ENCODE measurements around the gene SRGAP3.

SRGAP3 gene

GRCh38 chr3:9253327-9253726, 3.9 kb upstream of the SRGAP3 start:
- DNase-seq (ENCODE audit: low spot score): no peak

- DNase-seq (ENCODE audit: low spot score): no peak
Observed at GRCh38 chr3:9251055-9251786, 1.8 kb upstream of the SRGAP3 start.

DNA sequence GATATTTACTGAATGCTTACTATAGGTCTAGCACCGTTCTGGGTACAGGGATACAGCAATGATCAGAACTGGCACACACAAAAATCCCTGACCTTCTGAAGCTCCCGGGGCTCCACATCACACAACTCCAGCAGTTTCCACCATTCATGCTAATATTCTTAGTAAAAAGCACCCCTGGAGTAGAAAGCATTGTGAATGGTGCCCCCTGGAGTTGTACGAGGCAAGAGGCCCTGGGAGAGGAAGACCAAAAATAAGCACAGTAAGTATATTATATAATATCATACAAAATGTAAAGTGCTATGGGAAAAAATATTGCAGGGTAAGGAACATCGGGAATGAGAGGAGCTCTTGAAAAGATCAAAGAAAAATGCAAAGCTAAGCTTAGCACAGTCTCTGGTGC, 790 bp upstream of the SRGAP3 start:
- DNase-seq (ENCODE audit: low spot score): no peak

DNA sequence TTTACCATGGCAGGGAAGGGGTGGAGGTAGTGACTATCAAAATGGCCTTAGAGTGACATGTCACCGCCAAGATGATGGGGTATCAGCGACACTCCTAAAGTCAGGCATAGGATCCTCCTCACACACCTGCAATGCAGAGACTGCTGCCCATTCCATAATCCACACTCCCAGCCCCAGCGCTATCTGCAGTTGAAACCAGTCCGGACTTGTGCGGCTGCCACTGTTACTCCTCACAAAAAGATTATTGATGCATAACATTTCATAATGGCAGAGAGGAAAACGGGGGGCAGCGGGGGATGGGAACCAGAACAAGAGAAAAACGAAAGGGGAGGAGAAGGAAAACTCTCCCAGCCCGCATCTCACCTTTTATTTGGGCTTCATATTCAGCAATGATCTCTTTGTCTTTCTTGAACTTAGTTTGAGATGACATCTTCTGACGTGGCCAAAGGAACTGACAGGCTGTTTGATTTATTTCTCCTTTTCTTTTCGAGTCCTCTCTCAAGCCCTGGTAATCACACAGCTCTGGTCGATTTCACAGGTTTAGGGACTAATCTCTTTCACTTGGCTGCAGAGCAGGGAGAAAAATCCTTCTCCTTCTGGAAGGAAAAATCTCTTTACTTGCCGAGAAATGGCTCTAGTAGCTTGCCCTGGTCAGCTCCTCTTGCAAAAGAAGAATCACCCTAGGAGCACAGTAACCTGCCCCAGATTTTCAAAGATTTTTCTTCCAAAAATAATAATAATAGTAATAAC, 749 bp downstream of the SRGAP3 start:
- DNase-seq (ENCODE audit: low spot score): no peak

DNA sequence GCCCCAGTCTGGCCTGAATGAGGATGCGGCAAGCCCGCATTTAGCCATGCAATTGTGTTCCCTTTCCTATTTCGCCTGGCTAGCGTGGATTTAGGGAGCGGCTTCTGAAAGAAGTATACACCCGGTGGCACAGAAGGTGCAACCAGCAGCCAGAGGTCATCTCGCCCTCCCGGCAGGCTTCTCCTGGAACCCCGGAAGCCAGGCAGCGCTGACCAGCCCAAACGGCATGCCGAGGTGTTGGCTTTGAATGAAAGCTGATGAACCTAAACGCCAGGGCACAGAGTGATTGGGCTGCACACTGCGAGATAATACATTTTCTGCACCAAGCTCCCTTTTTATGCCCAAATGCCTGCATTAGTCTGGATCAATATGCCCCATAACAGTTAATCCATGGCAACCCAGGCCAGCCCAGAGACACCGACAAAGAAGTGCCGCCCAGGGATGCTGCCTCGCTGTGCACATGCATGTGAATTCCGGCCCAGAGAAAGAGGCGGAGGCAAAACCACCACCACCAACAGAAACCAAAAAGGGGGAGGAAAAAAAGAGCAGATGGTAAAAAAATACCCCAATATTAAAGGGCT, 1.4 kb downstream of the SRGAP3 start:
- DNase-seq (ENCODE audit: low spot score): peak; percentile 15

DNA sequence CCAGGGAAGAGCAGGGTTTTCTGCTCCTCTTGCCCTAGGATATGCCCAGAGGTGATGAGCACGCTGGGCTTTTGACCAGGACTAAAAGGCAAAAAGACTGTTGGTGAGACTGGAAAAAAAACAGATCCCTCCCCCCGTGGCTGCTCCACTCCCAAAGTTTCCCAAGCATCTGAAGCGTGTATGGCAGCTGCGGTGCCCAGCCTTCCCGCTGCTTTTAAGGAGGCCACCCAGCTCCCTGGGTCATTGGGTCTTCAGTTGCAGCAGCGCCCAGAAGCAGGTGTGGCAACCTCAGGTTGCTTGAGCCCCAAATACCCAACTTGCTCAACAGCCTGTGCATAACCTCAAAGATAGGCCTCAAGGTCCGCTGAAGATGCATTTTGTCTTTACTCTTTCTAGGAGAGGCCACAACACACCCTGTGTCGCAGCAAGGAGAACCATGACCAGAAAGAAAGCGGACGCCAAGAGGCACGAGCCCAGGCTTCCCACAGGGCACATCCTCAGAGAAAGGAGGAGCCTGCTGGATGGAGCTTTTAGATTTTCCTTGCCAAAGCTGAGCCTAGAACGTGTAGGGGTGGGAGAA, 2.0 kb downstream of the SRGAP3 start:
- DNase-seq (ENCODE audit: low spot score): no peak

- no peak for DNase-seq (ENCODE audit: low spot score)
Observed at GRCh38 chr3:9246189-9246588, 3.3 kb downstream of the SRGAP3 start.

GRCh38 chr3:9244495-9245183, 4.8 kb downstream of the SRGAP3 start:
- no peak for DNase-seq (ENCODE audit: low spot score)

GRCh38 chr3:9241956-9242355, 7.5 kb downstream of the SRGAP3 start:
- no peak for DNase-seq (ENCODE audit: low spot score)

GRCh38 chr3:9239680-9240079, 9.8 kb downstream of the SRGAP3 start:
- no peak for DNase-seq (ENCODE audit: low spot score)

DNA sequence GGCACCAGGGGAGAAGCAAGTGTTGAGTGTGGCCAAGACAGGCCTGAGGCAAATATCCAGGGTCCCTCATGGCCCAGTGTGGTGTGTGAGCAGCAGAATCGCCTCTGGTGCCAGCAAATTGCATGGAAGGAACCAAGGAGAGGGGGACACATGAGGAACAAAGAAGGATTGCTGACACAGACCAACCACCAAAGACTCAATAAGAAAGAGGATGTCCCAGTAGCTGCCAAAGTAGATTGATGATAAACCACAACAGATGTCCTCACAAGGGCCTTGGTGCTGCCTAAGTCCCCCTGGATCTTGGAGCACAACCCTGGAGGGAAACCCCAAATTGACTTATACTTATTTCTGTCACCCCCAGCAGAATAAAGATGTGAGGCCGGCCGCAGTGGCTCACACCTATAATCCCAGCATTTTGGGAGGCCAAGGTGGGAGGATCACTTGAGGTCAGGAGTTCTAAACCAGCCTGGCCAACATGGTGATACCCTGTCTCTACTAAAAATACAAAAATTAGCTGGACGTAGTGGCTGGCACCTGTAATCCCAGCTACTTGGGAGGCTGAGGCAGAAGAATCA, 10.6 kb downstream of the SRGAP3 start:
- no peak for DNase-seq (ENCODE audit: low spot score)

DNA sequence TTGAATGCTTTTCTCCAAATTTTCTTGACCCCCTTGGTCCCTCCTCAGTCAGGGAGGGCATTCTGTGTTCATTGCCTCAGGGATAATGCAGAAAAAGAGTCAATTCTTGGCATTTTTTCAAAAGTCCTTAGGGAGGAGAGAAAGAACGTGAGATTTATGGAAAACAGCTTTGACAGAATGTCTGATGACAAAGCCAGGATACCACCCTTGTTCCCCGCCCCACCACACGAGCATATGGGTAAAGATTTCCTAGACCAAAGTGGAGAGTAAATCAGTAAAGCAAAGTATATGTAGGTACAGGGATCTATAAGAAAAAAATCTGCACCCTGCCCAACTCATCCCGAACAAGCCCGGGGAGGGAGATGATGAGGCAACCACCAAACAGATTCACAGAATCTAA, 11.2 kb downstream of the SRGAP3 start:
- no peak for DNase-seq (ENCODE audit: low spot score)

DNA sequence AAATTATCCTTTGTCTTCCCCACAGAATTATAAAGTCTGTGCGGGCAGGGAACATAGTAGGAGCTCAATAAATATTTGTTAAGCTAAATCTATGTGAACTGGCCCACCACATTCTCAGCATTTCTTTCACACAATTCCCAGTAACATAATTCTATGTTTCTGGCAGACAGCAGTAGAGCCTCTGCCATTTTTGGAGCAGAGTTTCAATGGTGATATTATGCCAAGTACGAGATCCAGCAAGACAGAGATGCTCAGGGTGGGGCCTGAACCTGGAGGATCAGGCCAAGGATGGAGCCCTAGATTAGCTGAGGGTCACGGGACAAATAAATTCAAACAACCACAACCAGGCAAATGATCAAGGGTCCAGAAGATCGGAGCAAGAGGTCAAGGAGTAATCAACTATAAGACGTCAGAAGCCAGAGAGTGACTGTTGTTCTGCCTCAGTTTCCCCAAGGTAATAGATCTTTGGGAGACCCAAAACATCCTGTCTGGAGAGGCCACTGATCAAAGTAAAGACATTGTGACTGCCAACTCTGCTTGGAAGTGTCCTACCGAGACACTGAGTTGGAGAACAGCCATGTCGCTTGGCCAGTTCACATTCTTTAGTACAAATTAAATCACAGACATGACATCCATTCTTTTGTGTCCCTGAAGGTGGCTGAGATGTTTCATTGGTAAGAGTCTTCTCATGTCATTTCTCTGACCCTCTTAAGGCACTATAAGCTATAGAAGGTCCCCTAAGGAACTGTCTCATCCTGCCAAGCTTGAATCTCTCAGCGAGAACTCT, 15.4 kb downstream of the SRGAP3 start:
- no peak for DNase-seq (ENCODE audit: low spot score)

DNA sequence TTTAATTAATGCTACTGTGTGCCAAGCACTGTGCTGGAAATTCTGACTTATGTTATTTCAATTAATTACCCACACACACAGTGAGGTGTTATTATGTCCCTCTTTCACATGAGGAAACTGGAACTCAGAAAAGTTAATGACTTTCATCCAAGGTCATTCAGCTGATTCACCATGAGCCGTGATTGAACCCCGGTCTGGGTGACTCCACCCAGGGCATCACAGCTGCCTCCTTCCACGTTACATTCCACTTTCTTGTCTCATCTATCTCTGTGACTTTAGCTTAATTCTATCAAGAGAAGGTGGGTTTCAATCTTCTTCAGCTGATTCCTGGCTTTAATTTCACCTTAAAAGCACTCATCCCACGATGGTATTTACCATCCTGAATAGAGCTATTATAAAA, 16.3 kb downstream of the SRGAP3 start:
- DNase-seq (ENCODE audit: low spot score): no peak

DNA sequence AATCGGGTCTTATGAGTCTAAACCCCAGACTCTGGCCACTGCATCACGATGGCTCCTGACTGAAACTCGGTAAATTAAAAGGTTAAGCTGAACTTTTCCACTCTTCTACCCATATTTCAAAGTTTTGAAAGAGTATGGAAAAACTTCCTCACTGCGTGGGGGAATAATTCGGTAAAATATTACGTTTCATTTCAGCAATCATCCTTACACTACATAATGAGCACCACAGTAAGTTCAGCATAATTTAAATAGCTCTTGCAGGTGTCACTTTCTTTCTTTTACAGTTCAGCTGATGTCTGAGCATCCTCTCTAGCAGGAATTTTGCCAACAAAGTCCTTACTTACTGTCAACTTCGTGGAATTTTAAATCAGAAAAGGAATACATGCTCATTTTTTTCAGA, 17.5 kb downstream of the SRGAP3 start:
- no peak for DNase-seq (ENCODE audit: low spot score)

- no peak for DNase-seq (ENCODE audit: low spot score)
Observed at GRCh38 chr3:9231471-9231870, 18.0 kb downstream of the SRGAP3 start.

- no peak for DNase-seq (ENCODE audit: low spot score)
Observed at GRCh38 chr3:9231006-9231405, 18.4 kb downstream of the SRGAP3 start.

DNA sequence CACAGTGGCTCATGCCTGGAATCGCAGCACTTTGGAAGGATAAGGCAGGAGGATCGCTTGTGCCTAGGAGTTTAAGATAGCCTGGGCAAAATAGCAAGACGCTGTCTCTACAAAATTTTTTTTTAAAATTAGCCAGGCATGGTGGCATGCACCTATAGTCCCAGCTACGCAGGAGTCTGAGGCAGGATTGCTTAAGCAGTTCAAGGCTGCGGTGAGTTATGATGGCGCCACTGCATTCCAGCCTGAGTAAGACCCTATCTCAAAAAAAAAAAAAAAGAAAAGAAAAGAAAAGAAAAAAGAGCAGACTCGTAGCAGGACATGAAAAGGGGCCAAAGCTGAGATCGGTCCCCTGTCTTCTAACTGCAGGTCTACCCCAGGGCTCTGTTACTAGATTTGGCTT, 18.9 kb downstream of the SRGAP3 start:
- no peak for DNase-seq (ENCODE audit: low spot score)

DNA sequence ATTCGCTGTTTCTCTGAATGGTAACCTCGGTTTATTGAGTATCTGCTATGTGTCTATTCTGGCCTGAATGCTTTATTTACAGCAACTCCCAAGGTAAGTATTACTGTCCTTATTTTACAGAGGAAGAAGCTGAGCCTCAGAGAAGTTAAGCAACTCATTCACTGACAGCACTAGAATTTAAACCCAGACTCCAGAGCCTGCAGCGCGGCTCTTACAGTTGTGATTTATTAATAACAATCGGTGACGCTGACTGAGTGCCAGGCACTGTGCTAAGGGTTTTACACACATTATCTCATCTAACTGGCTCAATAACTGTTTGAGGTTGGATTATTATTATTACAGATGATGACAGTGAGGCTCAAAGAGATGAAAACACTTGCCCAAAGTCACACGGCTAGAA, 19.6 kb downstream of the SRGAP3 start:
- DNase-seq (ENCODE audit: low spot score): no peak

DNA sequence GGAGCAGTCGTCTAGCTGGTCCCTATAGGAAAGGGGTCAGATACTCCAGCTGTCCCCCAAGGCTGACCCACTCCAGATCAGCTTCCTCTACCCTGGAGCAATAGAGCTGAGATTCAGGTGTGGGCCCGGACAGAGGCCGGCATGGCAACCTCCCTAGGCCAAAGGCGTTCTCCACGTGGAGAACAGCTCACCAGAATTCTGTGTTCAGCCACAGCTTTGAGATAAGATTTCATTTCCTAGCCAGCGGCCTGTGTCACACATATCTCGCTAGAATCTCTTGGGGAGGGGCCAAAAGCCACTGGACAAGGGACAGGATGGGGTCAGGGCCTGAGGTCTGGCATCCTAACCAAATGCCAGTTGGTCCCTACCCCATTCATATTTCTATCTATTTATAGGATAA, 20.1 kb downstream of the SRGAP3 start:
- no peak for DNase-seq (ENCODE audit: low spot score)

- DNase-seq (ENCODE audit: low spot score): no peak
Observed at GRCh38 chr3:9226326-9226725, 23.1 kb downstream of the SRGAP3 start.
